ENCODE results near the gene COPE. TPM values are rescaled to one million over a fixed set of nuclear protein-coding genes. Genes with fewer than 3 reads are reported as not detected.

The COPE gene
- total RNA-seq, 4 donors from 2014 or later: 121 to 195 (median 152) TPM

GRCh38 chr19:18896421-18896841 is 22.8 kb downstream of the COPE start:
- Histone ChIP-seq H3K4me3 (peak overlapping the region in 1 of 2 donors; percentile 52), H3K9me3 (no peaks in the 10 kb centered on the region), H3K36me3 (peaks cover 0 to 32% of the 10 kb centered on the region in 2 donors), H3K27ac (no peak overlapping the region), H3K4me1 (peaks cover 0 to 30% (median 14%) of the 10 kb centered on the region in 3 donors), H3K27me3 (peaks cover 50% of the 10 kb centered on the region)
- TF ChIP-seq EP300 (IDR thresholded peaks at IDR 0.05): no peak
- TF ChIP-seq, protein P1, sequence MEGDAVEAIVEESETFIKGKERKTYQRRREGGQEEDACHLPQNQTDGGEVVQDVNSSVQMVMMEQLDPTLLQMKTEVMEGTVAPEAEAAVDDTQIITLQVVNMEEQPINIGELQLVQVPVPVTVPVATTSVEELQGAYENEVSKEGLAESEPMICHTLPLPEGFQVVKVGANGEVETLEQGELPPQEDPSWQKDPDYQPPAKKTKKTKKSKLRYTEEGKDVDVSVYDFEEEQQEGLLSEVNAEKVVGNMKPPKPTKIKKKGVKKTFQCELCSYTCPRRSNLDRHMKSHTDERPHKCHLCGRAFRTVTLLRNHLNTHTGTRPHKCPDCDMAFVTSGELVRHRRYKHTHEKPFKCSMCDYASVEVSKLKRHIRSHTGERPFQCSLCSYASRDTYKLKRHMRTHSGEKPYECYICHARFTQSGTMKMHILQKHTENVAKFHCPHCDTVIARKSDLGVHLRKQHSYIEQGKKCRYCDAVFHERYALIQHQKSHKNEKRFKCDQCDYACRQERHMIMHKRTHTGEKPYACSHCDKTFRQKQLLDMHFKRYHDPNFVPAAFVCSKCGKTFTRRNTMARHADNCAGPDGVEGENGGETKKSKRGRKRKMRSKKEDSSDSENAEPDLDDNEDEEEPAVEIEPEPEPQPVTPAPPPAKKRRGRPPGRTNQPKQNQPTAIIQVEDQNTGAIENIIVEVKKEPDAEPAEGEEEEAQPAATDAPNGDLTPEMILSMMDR (IDR thresholded peaks at IDR 0.05): no peak
- no peak for TF ChIP-seq POLR2AphosphoS5 (IDR thresholded peaks at IDR 0.05)
- TF ChIP-seq POLR2A (IDR thresholded peaks at IDR 0.05): no peak
- WGBS, 2 donors (ENCODE audit: low coverage in 1 of 2): 13% methylated on average over 3 of the region's 33 CpGs; no CpG with 5 or more reads in 1 of the 2 donors
- ATAC-seq: no peak

DNA sequence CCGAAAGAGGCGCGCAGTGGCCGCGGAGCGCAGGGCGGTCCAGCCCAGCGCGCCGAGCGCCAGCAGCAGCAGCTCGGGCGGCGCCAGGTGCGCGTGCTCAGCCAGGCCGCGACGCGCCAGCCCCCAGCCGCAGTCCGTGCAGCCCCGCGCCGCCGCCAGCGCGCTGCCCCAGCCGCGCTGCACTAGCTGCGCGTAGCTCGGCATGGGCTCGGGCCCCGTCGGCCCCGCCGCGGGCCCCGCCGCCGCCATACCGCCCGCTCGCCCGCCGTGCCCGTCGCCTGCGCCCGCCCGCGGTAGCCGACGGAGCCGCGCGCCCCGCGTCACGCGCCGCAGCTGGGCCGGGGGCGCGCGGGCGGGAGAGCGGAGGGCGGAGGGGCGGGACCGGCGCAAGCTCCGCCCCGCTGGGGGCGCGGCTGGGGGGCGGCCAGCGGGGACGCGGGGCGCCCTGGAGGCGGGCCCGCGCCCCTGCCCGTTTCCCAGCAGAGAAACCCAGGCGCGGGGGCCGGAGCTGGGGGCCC is 23.3 kb downstream of the COPE start, which contains the start of gene CERS1:
TSS of gene CERS1 (minus strand) at position 335 of the 518 bp plus-strand sequence. CDS start at position 249, 86 bp downstream.
- Histone ChIP-seq H3K27me3 (peaks cover 50% of the 10 kb centered on the region), H3K27ac (peak within 1 kb of the TSS in 3 of 4 donors; percentile 2 to 55 (median 50)), H3K9me3 (no peaks in the 10 kb centered on the region), H3K4me1 (peaks cover 0 to 30% (median 14%) of the 10 kb centered on the region in 3 donors), H3K4me3 (peak within 1 kb of the TSS; percentile 4 to 52), H3K36me3 (peaks cover 0 to 27% of the 10 kb centered on the region in 2 donors)
- 0% methylated on average over 1 of the region's 89 CpGs; no CpG with 5 or more reads in 1 of the 2 donors for WGBS, 2 donors (ENCODE audit: low coverage in 1 of 2)
- TF ChIP-seq EP300 (IDR thresholded peaks at IDR 0.05) (no peak), POLR2AphosphoS5 (IDR thresholded peaks at IDR 0.05) (no peak), POLR2A (IDR thresholded peaks at IDR 0.05) (no peak)
- TF ChIP-seq, protein P1 (IDR thresholded peaks at IDR 0.05): no peak
- no peak for ATAC-seq

GRCh38 chr19:18895038-18895823 is 24.0 kb downstream of the COPE start:
- Histone ChIP-seq H3K27ac (peak overlapping the region in 3 of 4 donors; percentile 2 to 55 (median 50)), H3K4me3 (peak overlapping the region; percentile 4 to 52), H3K4me1 (peaks cover 0 to 30% (median 14%) of the 10 kb centered on the region in 3 donors), H3K9me3 (no peaks in the 10 kb centered on the region), H3K36me3 (peaks cover 0 to 20% of the 10 kb centered on the region in 2 donors), H3K27me3 (peaks cover 50% of the 10 kb centered on the region)
- WGBS, 2 donors (ENCODE audit: low coverage in 1 of 2): no CpG with 5 or more reads among the region's 72 CpGs
- no peak for TF ChIP-seq POLR2A (IDR thresholded peaks at IDR 0.05)
- no peak for TF ChIP-seq POLR2AphosphoS5 (IDR thresholded peaks at IDR 0.05)
- TF ChIP-seq, protein P1 (IDR thresholded peaks at IDR 0.05): peak in 3 of 4 experiments; percentile 13 to 37 (median 14)
- TF ChIP-seq EP300 (IDR thresholded peaks at IDR 0.05): no peak
- peak; percentile 26 for ATAC-seq

DNA sequence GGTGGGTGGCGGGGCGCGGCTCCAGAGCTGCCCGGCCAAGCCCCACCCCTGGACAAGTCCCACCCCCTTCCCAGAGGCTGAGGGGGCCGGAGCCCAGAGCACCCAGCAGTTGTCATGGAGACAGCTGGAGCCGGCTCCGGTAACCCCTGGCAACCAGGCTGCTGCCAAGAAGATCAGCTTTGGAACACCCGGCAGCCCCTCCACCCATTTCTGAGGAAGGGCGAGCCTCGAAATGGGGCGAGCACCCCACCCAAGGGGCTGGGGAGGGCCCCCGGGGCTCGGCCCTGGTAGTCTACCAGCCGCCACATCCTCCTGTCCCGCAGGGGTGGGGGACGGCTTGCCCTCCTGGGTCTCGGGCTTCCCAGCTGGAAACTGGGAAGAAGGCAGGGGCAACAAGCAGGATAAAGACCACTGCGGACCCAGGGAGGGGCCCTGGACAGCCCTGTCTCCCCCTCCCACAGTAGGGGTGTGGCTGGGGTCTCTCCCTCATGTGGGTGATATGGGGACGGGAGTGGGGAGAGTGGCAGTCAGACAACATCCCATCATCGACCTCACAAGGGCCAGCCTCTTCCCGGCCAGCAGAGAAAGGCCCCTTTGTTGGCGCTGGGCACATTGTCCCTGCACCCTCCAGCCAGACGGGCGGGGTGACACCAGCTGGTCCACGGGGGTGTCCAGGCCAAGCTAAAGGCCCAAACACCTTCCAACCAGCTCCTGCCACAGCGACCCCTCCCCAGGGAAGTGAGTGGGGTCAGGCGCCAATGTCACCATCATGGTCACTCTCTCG is 24.7 kb downstream of the COPE start:
- Histone ChIP-seq H3K4me1 (peaks cover 0 to 30% (median 14%) of the 10 kb centered on the region in 3 donors), H3K4me3 (peak overlapping the region in 1 of 2 donors; percentile 52), H3K27me3 (peaks cover 50% of the 10 kb centered on the region), H3K9me3 (no peaks in the 10 kb centered on the region), H3K27ac (peak overlapping the region in 3 of 4 donors; percentile 37 to 55 (median 50)), H3K36me3 (peaks cover 0 to 12% of the 10 kb centered on the region in 2 donors)
- 10% methylated on average over 2 of the region's 28 CpGs; no CpG with 5 or more reads in 1 of the 2 donors for WGBS, 2 donors (ENCODE audit: low coverage in 1 of 2)
- TF ChIP-seq, protein P1 (IDR thresholded peaks at IDR 0.05): no peak
- TF ChIP-seq EP300 (IDR thresholded peaks at IDR 0.05): no peak
- no peak for ATAC-seq

Data from gastroesophageal sphincter (tissue), 4 donors.